Hepatocyte (in vitro differentiated cells): ENCODE data around the gene CRX. TPM values are rescaled to one million over a fixed set of nuclear protein-coding genes. Genes with fewer than 3 reads are reported as not detected.
"Not testable (repeated sequence)": the region's sequence is repeated elsewhere in the genome, so short reads cannot be mapped to it uniquely, and the experiment has no call there.

Experiments
- DNase-seq: peaks from one replicate; pipeline ENCODE4 v3.0.0-alpha.2; 2016; ENCODE audit warnings: low spot score
- H2AFZ ChIP-seq: fragments of 200-600 bp; sonication (generic); 2 replicates; pipeline ENCODE4 v1.6.0; 2016; ENCODE audit warnings: antibody characterized with exemption, mild to moderate bottlenecking
- H3K27ac ChIP-seq: fragments of 200-600 bp; sonication (generic); 2 replicates; pipeline ENCODE4 v1.5.1; 2016; ENCODE audit warnings: mild to moderate bottlenecking
- H3K27me3 ChIP-seq: fragments of 200-600 bp; sonication (generic); 2 replicates; pipeline ENCODE4 v1.6.1; 2016
- H3K36me3 ChIP-seq: fragments of 200-600 bp; sonication (generic); replicated peaks from 2 replicates; pipeline ENCODE4 v1.5.1; 2016; ENCODE audit warnings: low read depth; ENCODE audit not compliant: insufficient read depth
- H3K4me1 ChIP-seq: fragments of 200-600 bp; sonication (generic); 2 replicates; pipeline ENCODE4 v1.5.1; 2016; ENCODE audit warnings: mild to moderate bottlenecking, moderate library complexity; ENCODE audit not compliant: insufficient read depth
- H3K4me2 ChIP-seq: fragments of 200-600 bp; sonication (generic); 2 replicates; pipeline ENCODE4 v1.6.0; 2016
- H3K4me3 ChIP-seq: fragments of 200-600 bp; sonication (generic); 2 replicates; pipeline ENCODE4 v1.5.1; 2016; ENCODE audit warnings: mild to moderate bottlenecking
- H3K79me2 ChIP-seq: fragments of 200-600 bp; sonication (generic); 2 replicates; pipeline ENCODE4 v1.6.0; 2017; ENCODE audit warnings: mild to moderate bottlenecking
- H3K9me2 ChIP-seq: fragments of 200-600 bp; sonication (generic); replicated peaks from 2 replicates; pipeline ENCODE4 v1.6.0; 2017; ENCODE audit warnings: mild to moderate bottlenecking; ENCODE audit not compliant: insufficient read depth
- H3K9me3 ChIP-seq: fragments of 200-600 bp; sonication (generic); 2 replicates; pipeline ENCODE4 v1.5.1; 2016; ENCODE audit warnings: low read depth, mild to moderate bottlenecking
- H4K20me1 ChIP-seq: fragments of 200-600 bp; sonication (generic); 2 replicates; pipeline ENCODE4 v1.6.0; 2016; ENCODE audit warnings: mild to moderate bottlenecking; ENCODE audit not compliant: insufficient read depth, poor library complexity, severe bottlenecking
- EZH2 ChIP-seq: fragments of 200-600 bp; sonication (generic); IDR thresholded peaks from 2 replicates; pipeline ENCODE4 v1.6.1; 2016; ENCODE audit warnings: antibody characterized with exemption, mild to moderate bottlenecking, borderline replicate concordance
- EZH2phosphoT487 ChIP-seq: fragments of 200-600 bp; sonication (generic); IDR thresholded peaks from one replicate; pipeline ENCODE4 v1.6.1; 2018; ENCODE audit warnings: antibody characterized with exemption, mild to moderate bottlenecking, low read depth, moderate library complexity; ENCODE audit not compliant: unreplicated experiment, severe bottlenecking
- WGBS: methylation state at CpG from one replicate; pipeline ENCODE4 v1.1.6; 2016; ENCODE audit warnings: low lambda C conversion rate; ENCODE audit errors: missing lambda C conversion rate; 5-methylcytosine and 5-hydroxymethylcytosine counted together
- polyA plus RNA-seq: library from polyadenylated mRNA; unstranded; fragments of >200 nt; fragmentation: Nextera tagmentation; extraction: Ambion mirVana; gene quantifications from 2 replicates; pipeline ENCODE4 v1.2.1, GENCODE V29; 2016
- total RNA-seq: library from RNA; depleted of rRNA; stranded (reverse); fragments of >200 nt; gene quantifications from 2 replicates; pipeline ENCODE4 v1.2.3, GENCODE V29; 2014
- TF ChIP-seq, protein P1 (sequence below): fragments of 200-600 bp; sonication (generic); IDR thresholded peaks from 2 replicates; pipeline ENCODE4 v1.5.1; 2016; ENCODE audit warnings: antibody characterized with exemption, mild to moderate bottlenecking; ENCODE audit not compliant: poor library complexity

Gene CRX
- total and polyA plus RNA-seq, 2 experiments from 2014 or later: 0.15 TPM; not detected in 1

DNA sequence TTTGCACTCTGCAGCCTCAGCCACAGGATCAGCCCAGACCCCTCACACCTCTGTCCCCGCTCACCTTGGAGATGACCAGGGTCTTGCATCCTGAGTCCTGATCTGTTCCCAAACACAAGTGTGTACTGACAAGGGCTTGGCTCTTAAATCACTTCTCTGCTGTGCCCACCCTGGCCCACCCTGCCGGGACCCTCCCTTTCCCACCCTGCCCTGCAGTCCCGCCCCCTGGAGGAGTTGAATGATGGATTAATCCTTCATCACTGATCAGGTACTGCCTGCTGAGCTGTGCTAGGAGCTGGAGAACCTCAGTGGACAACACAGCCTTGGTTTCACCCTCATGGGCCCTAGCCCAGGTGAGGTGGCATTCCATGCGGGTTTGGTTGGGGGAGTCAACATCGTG, 17.3 kb upstream of the CRX start, which contains the start of gene TPRX1:
TPRX1 (minus strand) TSS at position 101 of the 400 bp plus-strand sequence; CDS start at position 89, 12 bp downstream.
- not testable (repeated sequence) for H4K20me1 ChIP-seq, H3K9me2 ChIP-seq, H2AFZ ChIP-seq, H3K27ac ChIP-seq, DNase-seq, H3K4me2 ChIP-seq, H3K79me2 ChIP-seq, H3K4me3 ChIP-seq, H3K36me3 ChIP-seq, H3K27me3 ChIP-seq, H3K4me1 ChIP-seq, H3K9me3 ChIP-seq
- WGBS: 78% methylated on average over 5 of the region's 5 CpGs

DNA sequence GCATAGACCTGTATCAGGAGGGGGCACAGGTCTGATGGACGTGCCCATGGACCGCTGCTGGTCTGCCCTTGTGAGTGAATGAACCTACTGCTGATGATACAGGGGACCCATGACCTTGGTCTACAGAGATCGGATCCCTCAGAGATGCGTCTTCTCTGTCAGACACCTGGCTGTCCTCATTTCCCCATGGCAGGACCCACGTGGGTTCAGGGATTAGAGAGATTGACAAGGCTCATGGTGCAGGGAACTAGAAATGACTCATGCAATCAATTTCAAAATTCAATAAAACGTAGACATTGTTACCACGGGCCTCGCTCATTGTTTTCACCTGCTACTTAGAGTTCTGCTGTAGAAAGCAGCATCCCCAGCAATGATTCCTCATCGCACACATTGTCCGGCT, 16.4 kb upstream of the CRX start:
- Histone ChIP-seq H3K79me2 (no peaks in the 10 kb centered on the region), H3K27me3 (no peaks in the 10 kb centered on the region), H3K9me2 (no peaks in the 10 kb centered on the region), H2AFZ (no peak overlapping the region), H3K4me1 (no peaks in the 10 kb centered on the region), H4K20me1 (no peaks in the 10 kb centered on the region), H3K36me3 (no peaks in the 10 kb centered on the region), H3K27ac (no peak overlapping the region), H3K9me3 (no peaks in the 10 kb centered on the region), H3K4me3 (no peak overlapping the region), H3K4me2 (no peak overlapping the region)
- DNase-seq: no peak
- 93% methylated on average over 10 of the region's 10 CpGs for WGBS
- TF ChIP-seq, protein P1, sequence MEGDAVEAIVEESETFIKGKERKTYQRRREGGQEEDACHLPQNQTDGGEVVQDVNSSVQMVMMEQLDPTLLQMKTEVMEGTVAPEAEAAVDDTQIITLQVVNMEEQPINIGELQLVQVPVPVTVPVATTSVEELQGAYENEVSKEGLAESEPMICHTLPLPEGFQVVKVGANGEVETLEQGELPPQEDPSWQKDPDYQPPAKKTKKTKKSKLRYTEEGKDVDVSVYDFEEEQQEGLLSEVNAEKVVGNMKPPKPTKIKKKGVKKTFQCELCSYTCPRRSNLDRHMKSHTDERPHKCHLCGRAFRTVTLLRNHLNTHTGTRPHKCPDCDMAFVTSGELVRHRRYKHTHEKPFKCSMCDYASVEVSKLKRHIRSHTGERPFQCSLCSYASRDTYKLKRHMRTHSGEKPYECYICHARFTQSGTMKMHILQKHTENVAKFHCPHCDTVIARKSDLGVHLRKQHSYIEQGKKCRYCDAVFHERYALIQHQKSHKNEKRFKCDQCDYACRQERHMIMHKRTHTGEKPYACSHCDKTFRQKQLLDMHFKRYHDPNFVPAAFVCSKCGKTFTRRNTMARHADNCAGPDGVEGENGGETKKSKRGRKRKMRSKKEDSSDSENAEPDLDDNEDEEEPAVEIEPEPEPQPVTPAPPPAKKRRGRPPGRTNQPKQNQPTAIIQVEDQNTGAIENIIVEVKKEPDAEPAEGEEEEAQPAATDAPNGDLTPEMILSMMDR: no peak
- TF ChIP-seq EZH2phosphoT487 (no peak), EZH2 (no peak)

DNA sequence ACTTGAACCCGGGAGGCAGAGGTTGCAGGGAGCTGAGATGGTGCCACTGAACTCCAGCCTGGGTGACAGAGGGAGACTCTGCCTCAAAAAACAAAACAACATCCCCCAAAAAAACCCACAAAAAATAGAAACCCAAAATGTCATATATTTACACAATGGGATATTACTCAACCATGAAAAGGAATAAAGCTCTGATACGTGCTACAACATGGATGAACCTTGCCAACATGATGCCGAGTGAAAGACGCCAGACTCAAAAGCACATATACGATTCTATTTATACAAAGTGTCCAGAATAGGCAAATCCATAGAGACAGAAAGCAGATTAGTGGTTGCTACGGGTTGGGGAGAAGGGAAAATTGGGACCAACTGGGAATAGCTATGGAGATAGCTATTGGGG, 15.3 kb upstream of the CRX start:
- WGBS: 94% methylated on average over 6 of the region's 6 CpGs
- no peaks in the 10 kb centered on the region for H3K9me2 ChIP-seq
- no peak overlapping the region for H3K4me2 ChIP-seq
- H2AFZ ChIP-seq: no peak overlapping the region
- TF ChIP-seq, protein P1: no peak
- no peak for TF ChIP-seq EZH2
- TF ChIP-seq EZH2phosphoT487: no peak
- DNase-seq: no peak
- H3K27me3 ChIP-seq: no peaks in the 10 kb centered on the region
- H3K4me1 ChIP-seq: no peaks in the 10 kb centered on the region
- no peaks in the 10 kb centered on the region for H4K20me1 ChIP-seq
- no peaks in the 10 kb centered on the region for H3K9me3 ChIP-seq
- no peaks in the 10 kb centered on the region for H3K36me3 ChIP-seq
- no peaks in the 10 kb centered on the region for H3K79me2 ChIP-seq
- no peak overlapping the region for H3K27ac ChIP-seq
- H3K4me3 ChIP-seq: no peak overlapping the region

DNA sequence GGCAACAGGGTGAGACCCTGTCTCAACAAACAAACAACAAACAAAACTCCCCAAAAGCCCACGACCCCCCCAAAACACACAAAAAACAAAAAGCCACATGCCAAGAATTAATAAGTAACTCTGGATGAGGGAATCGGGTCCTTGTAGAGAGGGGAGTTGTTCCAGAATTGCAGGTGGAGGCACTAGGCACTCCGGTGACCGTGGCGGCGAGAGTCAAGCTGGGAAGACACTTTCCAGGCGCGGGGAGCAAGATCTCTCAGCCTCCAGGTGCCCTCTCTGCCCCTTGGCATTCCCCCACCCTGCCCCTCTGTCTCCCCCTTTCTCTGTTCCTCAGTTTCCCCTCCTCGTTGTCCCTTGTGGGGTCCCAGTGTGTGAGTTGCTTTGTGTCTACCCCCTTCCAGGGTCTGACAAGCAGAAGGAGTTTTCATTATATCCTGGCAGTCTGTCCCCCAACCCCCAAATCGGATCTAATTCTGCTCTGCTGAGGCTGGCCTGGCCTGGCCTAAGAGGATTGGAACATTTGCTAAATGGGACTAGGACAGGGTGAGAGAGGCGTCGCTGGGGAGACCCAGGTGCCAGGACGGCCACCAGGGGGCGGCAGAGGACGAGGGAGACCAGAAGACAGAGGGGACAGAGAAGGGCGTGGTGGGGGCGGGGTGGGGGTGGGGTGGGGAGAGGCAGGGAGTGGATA, 8.3 kb upstream of the CRX start:
- no peak overlapping the region for H3K4me2 ChIP-seq
- 37% methylated on average over 17 of the region's 17 CpGs for WGBS
- H3K27ac ChIP-seq: no peak overlapping the region
- no peaks in the 10 kb centered on the region for H3K79me2 ChIP-seq
- H4K20me1 ChIP-seq: no peaks in the 10 kb centered on the region
- H3K4me1 ChIP-seq: no peaks in the 10 kb centered on the region
- no peaks in the 10 kb centered on the region for H3K9me2 ChIP-seq
- H2AFZ ChIP-seq: no peak overlapping the region
- no peak overlapping the region for H3K4me3 ChIP-seq
- H3K9me3 ChIP-seq: no peaks in the 10 kb centered on the region
- H3K36me3 ChIP-seq: no peaks in the 10 kb centered on the region
- peak; percentile 87 for DNase-seq
- H3K27me3 ChIP-seq: no peaks in the 10 kb centered on the region
- TF ChIP-seq EZH2: no peak
- TF ChIP-seq, protein P1: peak; percentile 64
